Measurements from ENCODE around the gene GTF2I.

Gene GTF2I

DNA sequence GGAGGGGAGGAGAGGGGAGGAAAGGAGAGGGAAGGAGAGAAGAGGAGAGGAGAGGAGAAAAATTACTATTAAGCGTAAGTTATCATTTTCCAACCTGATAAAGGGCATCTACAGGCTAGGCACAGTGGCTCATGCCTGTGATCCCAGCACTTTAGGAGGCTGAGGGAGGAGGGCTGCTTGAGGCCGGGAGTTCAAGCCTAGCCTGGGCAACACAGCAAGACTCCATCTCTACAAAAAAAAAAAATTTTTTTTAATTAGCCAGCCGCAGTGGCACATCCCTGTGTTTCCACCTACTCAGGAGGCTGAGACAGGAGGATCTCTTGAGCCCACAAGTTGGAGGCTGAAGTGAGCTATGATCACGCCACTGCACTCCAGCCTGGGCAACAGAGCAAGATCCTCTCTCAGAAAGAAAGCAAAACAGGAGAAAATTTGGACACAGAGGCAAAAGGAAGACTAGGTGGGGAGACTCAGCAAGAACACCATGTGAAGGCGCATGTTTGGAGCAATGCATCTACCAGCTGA is 35.2 kb upstream of the GTF2I start:
- in situ Hi-C loops (cut with HindIII; ENCODE audit: low pct_ligation_motif_present, low sequenced_read_pairs), result no loop called here
- no peak overlapping the region for H3K27ac ChIP-seq
- H3K36me3 ChIP-seq (replicated peaks), result no peaks in the 10 kb centered on the region
- H3K27me3 ChIP-seq (replicated peaks), result no peaks in the 10 kb centered on the region
- H3K4me3 ChIP-seq (ENCODE audit: low read depth, low read length), result no peak overlapping the region
- no peak for TF ChIP-seq CTCF (IDR thresholded peaks at IDR 0.05; ENCODE audit: low read depth, low read length, missing control alignments)
- no peak for DNase-seq

DNA sequence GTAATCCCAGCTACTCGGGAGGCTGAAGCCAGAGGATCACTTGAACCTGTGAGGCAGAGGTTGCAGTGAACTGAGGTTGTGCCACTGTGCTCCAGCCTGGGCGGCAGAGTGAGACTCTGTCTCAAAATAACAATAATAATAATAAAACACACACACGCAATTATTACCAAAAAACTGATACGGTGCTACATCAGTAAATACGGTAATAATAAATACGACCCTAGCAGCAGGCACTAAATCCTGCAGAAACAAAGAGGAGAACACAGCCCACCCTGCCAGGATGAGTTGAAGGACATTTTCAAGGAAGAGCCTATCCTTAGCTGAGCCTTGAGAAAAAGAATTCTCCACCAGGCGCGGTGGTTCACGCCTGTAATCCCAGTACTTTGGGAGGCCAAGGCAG is 34.4 kb upstream of the GTF2I start:
- DNase-seq, result no peak
- Histone ChIP-seq H3K4me3 (ENCODE audit: low read depth, low read length) (no peak overlapping the region), H3K27ac (no peak overlapping the region), H3K36me3 (replicated peaks) (no peaks in the 10 kb centered on the region), H3K27me3 (replicated peaks) (no peaks in the 10 kb centered on the region)
- TF ChIP-seq CTCF (IDR thresholded peaks at IDR 0.05; ENCODE audit: low read depth, low read length, missing control alignments), result no peak
- in situ Hi-C loops (cut with HindIII; ENCODE audit: low pct_ligation_motif_present, low sequenced_read_pairs), result no loop called here

DNA sequence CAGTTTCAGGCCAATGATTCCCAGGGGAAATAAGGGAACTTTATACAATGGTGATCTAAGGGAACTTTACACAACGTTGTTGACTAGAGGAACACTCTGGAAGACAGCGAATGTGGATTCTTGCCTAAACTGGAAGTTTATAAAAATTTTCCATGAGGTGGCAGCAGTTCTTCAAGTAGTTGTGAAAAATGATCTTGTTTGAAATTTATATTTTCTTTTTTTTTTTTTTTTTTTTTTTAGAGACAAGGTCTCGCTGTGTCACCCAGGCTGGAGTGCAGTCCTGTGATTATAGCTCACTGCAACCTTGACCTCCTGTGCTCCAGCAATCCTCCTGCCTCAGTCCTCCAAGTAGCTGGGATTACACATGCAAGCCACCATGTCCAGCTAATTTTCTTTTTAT is 32.1 kb upstream of the GTF2I start:
- no peak for TF ChIP-seq CTCF (IDR thresholded peaks at IDR 0.05; ENCODE audit: low read depth, low read length, missing control alignments)
- no peak overlapping the region for H3K4me3 ChIP-seq (ENCODE audit: low read depth, low read length)
- DNase-seq, result peak; percentile 8
- no peaks in the 10 kb centered on the region for H3K36me3 ChIP-seq (replicated peaks)
- H3K27ac ChIP-seq, result no peak overlapping the region
- H3K27me3 ChIP-seq (replicated peaks), result no peaks in the 10 kb centered on the region
- in situ Hi-C loops (cut with HindIII; ENCODE audit: low pct_ligation_motif_present, low sequenced_read_pairs), result no loop called here

GRCh38 chr7:74627661-74628411 is 29.7 kb upstream of the GTF2I start:
- Histone ChIP-seq H3K27me3 (replicated peaks) (no peaks in the 10 kb centered on the region), H3K27ac (no peak overlapping the region), H3K4me3 (ENCODE audit: low read depth, low read length) (no peak overlapping the region), H3K36me3 (replicated peaks) (no peaks in the 10 kb centered on the region)
- TF ChIP-seq CTCF (IDR thresholded peaks at IDR 0.05; ENCODE audit: low read depth, low read length, missing control alignments), result no peak
- in situ Hi-C loops (cut with HindIII; ENCODE audit: low pct_ligation_motif_present, low sequenced_read_pairs), result no loop called here
- no peak for DNase-seq

DNA sequence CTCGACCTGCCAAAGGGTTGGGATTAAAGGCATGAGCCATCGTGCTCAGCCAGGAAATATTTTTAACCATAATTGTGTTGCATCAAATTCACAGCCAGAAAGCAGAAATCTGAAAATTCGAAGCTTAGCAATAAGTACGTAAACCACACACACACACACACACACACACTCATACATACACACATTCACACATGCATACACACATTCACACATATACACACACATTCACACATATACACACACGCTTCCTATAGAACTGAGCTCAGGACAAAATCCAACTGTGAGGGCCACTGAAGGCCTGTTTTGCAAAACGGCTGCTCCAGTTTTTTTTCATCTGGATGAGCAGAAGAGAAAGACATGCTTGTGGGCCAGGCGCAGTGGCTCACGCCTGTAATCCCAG is 25.0 kb upstream of the GTF2I start:
- Histone ChIP-seq H3K36me3 (replicated peaks) (no peaks in the 10 kb centered on the region), H3K27me3 (replicated peaks) (no peaks in the 10 kb centered on the region), H3K4me3 (ENCODE audit: low read depth, low read length) (no peak overlapping the region), H3K27ac (no peak overlapping the region)
- DNase-seq, result no peak
- in situ Hi-C loops (cut with HindIII; ENCODE audit: low pct_ligation_motif_present, low sequenced_read_pairs), result no loop called here
- TF ChIP-seq CTCF (IDR thresholded peaks at IDR 0.05; ENCODE audit: low read depth, low read length, missing control alignments), result no peak
